ENCODE measurements around the gene ZFHX3. TPM values are rescaled to one million over a fixed set of nuclear protein-coding genes. Genes with fewer than 3 reads are reported as not detected.

The ZFHX3 gene
- total and polyA plus RNA-seq, 2 donors (not counting 1 experiment from before 2014, with no cell fraction given) = 0.54 to 6.6 TPM

- ATAC-seq (ENCODE audit: low read depth) = no peak
- H4K20me1 ChIP-seq (ENCODE audit: control insufficient read depth, insufficient read depth, low read length, poor library complexity, severe bottlenecking) = no peaks in the 10 kb centered on the region
- H3K27me3 ChIP-seq (replicated peaks in 1 of 4; ENCODE audit: control extremely low read depth in 1 of 4, control insufficient read depth in 3 of 4, insufficient read depth in 4 of 4, low read length in 3 of 4) = no peaks in the 10 kb centered on the region
- H3K4me2 ChIP-seq (replicated peaks; ENCODE audit: low read depth, low read length, poor library complexity, severe bottlenecking) = no peak overlapping the region
- Mint-ChIP-seq H3K9me3 (ENCODE audit: insufficient read depth) (no peaks in the 10 kb centered on the region), H3K4me1 (peaks cover 8% of the 10 kb centered on the region), H3K27me3 (no peaks in the 10 kb centered on the region), H3K4me3 (no peak overlapping the region), H3K27ac (no peak overlapping the region)
- H3K36me3 ChIP-seq (replicated peaks in 1 of 2; ENCODE audit: control extremely low read depth in 1 of 2, control insufficient read depth in 1 of 2, extremely low read depth in 1 of 2, insufficient read depth in 2 of 2, low read length in 1 of 2) = no peaks in the 10 kb centered on the region
- no peak for DNase-seq
- no peak overlapping the region for H3K27ac ChIP-seq (ENCODE audit: low read length in 2 of 2)
- no peaks in the 10 kb centered on the region for H3K79me2 ChIP-seq (ENCODE audit: control insufficient read depth, insufficient read depth, low read length)
- H3K9ac ChIP-seq (ENCODE audit: low read length) = no peak overlapping the region
- no peaks in the 10 kb centered on the region for H3K9me3 ChIP-seq (ENCODE audit: control extremely low read depth in 1 of 3, control insufficient read depth in 2 of 3, insufficient read depth in 1 of 3, low read length in 2 of 3)
- no peak overlapping the region for H3K4me3 ChIP-seq (ENCODE audit: control extremely low read depth in 1 of 5, extremely low read depth in 1 of 5, insufficient read depth in 1 of 5, low read depth in 2 of 5, low read length in 4 of 5)
- POLR2A ChIA-PET = no interaction called here
- no peak overlapping the region for H2AFZ ChIP-seq (ENCODE audit: insufficient read depth, low read depth, low read length, poor library complexity, severe bottlenecking)
- intact Hi-C loops (cut with micrococcal nuclease) = no loop called here
- CTCF ChIA-PET = interaction anchor here (0.6 kb wide), 1 partner anchor 150 kb away, joined by 3 read pairs; no protein-coding TSS in a partner anchor
- no peak for TF ChIP-seq CTCF (IDR thresholded peaks at IDR 0.05)
- TF ChIP-seq EZH2 (IDR thresholded peaks at IDR 0.05; ENCODE audit: borderline replicate concordance, insufficient read depth, low read depth, low read length, poor library complexity, severe bottlenecking) = no peak
- no peaks in the 10 kb centered on the region for H3K4me1 ChIP-seq (ENCODE audit: control insufficient read depth in 2 of 2, insufficient read depth in 2 of 2, low read length in 2 of 2)
- 93% methylated on average over 3 of the region's 9 CpGs for WGBS (ENCODE audit: insufficient coverage)
These were observed 68.0 kb downstream of the ZFHX3 start for GRCh38 chr16:72979974-72980373.

GRCh38 chr16:72978212-72978611 is 69.7 kb downstream of the ZFHX3 start:
- Histone ChIP-seq H3K27ac (ENCODE audit: low read length in 2 of 2) (no peak overlapping the region), H4K20me1 (ENCODE audit: control insufficient read depth, insufficient read depth, low read length, poor library complexity, severe bottlenecking) (no peaks in the 10 kb centered on the region), H3K4me3 (ENCODE audit: control extremely low read depth in 1 of 5, extremely low read depth in 1 of 5, insufficient read depth in 1 of 5, low read depth in 2 of 5, low read length in 4 of 5) (no peak overlapping the region), H3K4me2 (replicated peaks; ENCODE audit: low read depth, low read length, poor library complexity, severe bottlenecking) (no peak overlapping the region), H3K9ac (ENCODE audit: low read length) (no peak overlapping the region), H3K9me3 (ENCODE audit: control extremely low read depth in 1 of 3, control insufficient read depth in 2 of 3, insufficient read depth in 1 of 3, low read length in 2 of 3) (no peaks in the 10 kb centered on the region), H2AFZ (ENCODE audit: insufficient read depth, low read depth, low read length, poor library complexity, severe bottlenecking) (no peak overlapping the region), H3K36me3 (replicated peaks in 1 of 2; ENCODE audit: control extremely low read depth in 1 of 2, control insufficient read depth in 1 of 2, extremely low read depth in 1 of 2, insufficient read depth in 2 of 2, low read length in 1 of 2) (no peaks in the 10 kb centered on the region), H3K79me2 (ENCODE audit: control insufficient read depth, insufficient read depth, low read length) (no peaks in the 10 kb centered on the region), H3K27me3 (replicated peaks in 1 of 4; ENCODE audit: control extremely low read depth in 1 of 4, control insufficient read depth in 3 of 4, insufficient read depth in 4 of 4, low read length in 3 of 4) (no peaks in the 10 kb centered on the region), H3K4me1 (ENCODE audit: control insufficient read depth in 2 of 2, insufficient read depth in 2 of 2, low read length in 2 of 2) (no peaks in the 10 kb centered on the region)
- H3K4me3 Mint-ChIP-seq = no peak overlapping the region
- intact Hi-C loops (cut with micrococcal nuclease) = no loop called here
- H3K9me3 Mint-ChIP-seq (ENCODE audit: insufficient read depth) = no peaks in the 10 kb centered on the region
- POLR2A ChIA-PET = no interaction called here
- no peak for TF ChIP-seq EZH2 (IDR thresholded peaks at IDR 0.05; ENCODE audit: borderline replicate concordance, insufficient read depth, low read depth, low read length, poor library complexity, severe bottlenecking)
- CTCF ChIA-PET = no interaction called here
- no peaks in the 10 kb centered on the region for H3K27me3 Mint-ChIP-seq
- DNase-seq (no peak), ATAC-seq (ENCODE audit: low read depth) (no peak)
- H3K27ac Mint-ChIP-seq = no peak overlapping the region
- peaks cover 8% of the 10 kb centered on the region for H3K4me1 Mint-ChIP-seq
- WGBS (ENCODE audit: insufficient coverage) = 92% methylated on average over 4 of the region's 7 CpGs

Measured in B cell (primary cell).